Hepatocyte (in vitro differentiated cells): ENCODE measurements around the gene LHX4.

Source experiments
- EZH2phosphoT487 ChIP-seq: fragments of 200-600 bp; sonication (generic); IDR thresholded peaks from one replicate; pipeline ENCODE4 v1.6.1; 2018; ENCODE audit warnings: antibody characterized with exemption, mild to moderate bottlenecking, low read depth, moderate library complexity; ENCODE audit not compliant: unreplicated experiment, severe bottlenecking
- TF ChIP-seq, protein P1 (sequence below): fragments of 200-600 bp; sonication (generic); IDR thresholded peaks from 2 replicates; pipeline ENCODE4 v1.5.1; 2016; ENCODE audit warnings: antibody characterized with exemption, mild to moderate bottlenecking; ENCODE audit not compliant: poor library complexity

DNA sequence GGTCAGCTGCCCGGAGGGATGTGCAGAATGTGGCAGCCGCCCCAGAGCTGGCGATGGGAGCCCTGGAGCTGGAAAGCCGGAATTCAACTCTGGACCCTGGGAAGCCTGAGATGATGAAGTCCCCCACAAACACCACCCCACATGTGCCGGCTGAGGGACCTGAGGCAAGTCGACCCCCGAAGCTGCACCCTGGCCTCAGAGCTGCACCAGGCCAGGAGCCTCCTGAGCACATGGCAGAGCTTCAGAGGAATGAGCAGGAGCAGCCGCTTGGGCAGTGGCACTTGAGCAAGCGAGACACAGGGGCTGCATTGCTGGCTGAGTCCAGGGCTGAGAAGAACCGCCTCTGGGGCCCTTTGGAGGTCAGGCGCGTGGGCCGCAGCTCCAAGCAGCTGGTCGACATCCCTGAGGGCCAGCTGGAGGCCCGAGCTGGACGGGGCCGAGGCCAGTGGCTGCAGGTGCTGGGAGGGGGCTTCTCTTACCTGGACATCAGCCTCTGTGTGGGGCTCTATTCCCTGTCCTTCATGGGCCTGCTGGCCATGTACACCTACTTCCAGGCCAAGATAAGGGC, 33.5 kb upstream of the LHX4 start:
- TF ChIP-seq, protein P1, sequence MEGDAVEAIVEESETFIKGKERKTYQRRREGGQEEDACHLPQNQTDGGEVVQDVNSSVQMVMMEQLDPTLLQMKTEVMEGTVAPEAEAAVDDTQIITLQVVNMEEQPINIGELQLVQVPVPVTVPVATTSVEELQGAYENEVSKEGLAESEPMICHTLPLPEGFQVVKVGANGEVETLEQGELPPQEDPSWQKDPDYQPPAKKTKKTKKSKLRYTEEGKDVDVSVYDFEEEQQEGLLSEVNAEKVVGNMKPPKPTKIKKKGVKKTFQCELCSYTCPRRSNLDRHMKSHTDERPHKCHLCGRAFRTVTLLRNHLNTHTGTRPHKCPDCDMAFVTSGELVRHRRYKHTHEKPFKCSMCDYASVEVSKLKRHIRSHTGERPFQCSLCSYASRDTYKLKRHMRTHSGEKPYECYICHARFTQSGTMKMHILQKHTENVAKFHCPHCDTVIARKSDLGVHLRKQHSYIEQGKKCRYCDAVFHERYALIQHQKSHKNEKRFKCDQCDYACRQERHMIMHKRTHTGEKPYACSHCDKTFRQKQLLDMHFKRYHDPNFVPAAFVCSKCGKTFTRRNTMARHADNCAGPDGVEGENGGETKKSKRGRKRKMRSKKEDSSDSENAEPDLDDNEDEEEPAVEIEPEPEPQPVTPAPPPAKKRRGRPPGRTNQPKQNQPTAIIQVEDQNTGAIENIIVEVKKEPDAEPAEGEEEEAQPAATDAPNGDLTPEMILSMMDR, result no peak
- TF ChIP-seq EZH2phosphoT487, result no peak
